Breast epithelium (tissue), 4 donors: ENCODE results near the gene AKAP9. TPM values are rescaled to one million over a fixed set of nuclear protein-coding genes. Genes with fewer than 3 reads are reported as not detected.

Source experiments
- DNase-seq, 2 donors: peaks; one replicate each; pipeline ENCODE4 v3.0.0-alpha.2; 2019; ENCODE audit warnings: low spot score in 2 of 2
- H3K27ac ChIP-seq, 2 donors: fragments of 200-600 bp; sonication (generic) in 1 of 2; one replicate each; pipeline ENCODE4 v1.5.1; 2016 to 2019; ENCODE audit warnings: mild to moderate bottlenecking in 1 of 2
- H3K27me3 ChIP-seq, 2 donors: fragments of 200-600 bp; sonication (generic) in 1 of 2; one replicate each; pipeline versions ENCODE4 v1.5.1 to v1.6.0; 2017 to 2019; ENCODE audit warnings: control low read depth in 1 of 2, mild to moderate bottlenecking in 1 of 2
- H3K36me3 ChIP-seq: fragments of 200-600 bp; one replicate; pipeline ENCODE4 v1.5.1; 2019
- H3K4me1 ChIP-seq, 2 donors: fragments of 200-600 bp; sonication (generic); one replicate each; pipeline ENCODE4 v1.5.1; 2016 to 2019; ENCODE audit warnings: control low read depth in 1 of 2
- H3K4me3 ChIP-seq, 3 donors: fragments of 200-600 bp; sonication (generic); 1 replicate in 2 of 3; 2 replicates in 1 of 3; pipeline ENCODE4 v1.5.1; 2016 to 2019; ENCODE audit warnings: mild to moderate bottlenecking in 3 of 3, moderate library complexity in 2 of 3
- H3K9me3 ChIP-seq, 2 donors: fragments of 200-600 bp; sonication (generic) in 1 of 2; one replicate each; pipeline ENCODE4 v1.5.1; 2016 to 2019; ENCODE audit warnings: control low read depth in 1 of 2
- CTCF ChIP-seq, 3 donors: fragments of 450-650 bp; IDR thresholded peaks; one replicate each; pipeline ENCODE4 v1.5.1; 2016 to 2017; ENCODE audit warnings: antibody characterized with exemption in 3 of 3, mild to moderate bottlenecking in 3 of 3, moderate library complexity in 3 of 3
- POLR2A ChIP-seq: fragments of 450-650 bp; IDR thresholded peaks from one replicate; pipeline ENCODE4 v1.6.1; 2016; ENCODE audit warnings: antibody characterized with exemption, mild to moderate bottlenecking, moderate library complexity
- POLR2AphosphoS5 ChIP-seq, 3 donors: sonication (generic); formaldehyde crosslinking; IDR thresholded peaks; one replicate each; pipeline ENCODE4 v1.6.1; 2017; ENCODE audit warnings: antibody characterized with exemption in 3 of 3
- intact Hi-C: fragments of 100-400 bp; cut with DNase I; formaldehyde crosslinking; loops from one replicate; pipeline ENCODE4 v1.15.1; 2023; ENCODE audit warnings: low total_unique reads
- total RNA-seq, 3 donors: library from RNA; depleted of rRNA; stranded (reverse); fragments of >200 nt; gene quantifications; one replicate each; pipeline ENCODE4 v1.1.0, GENCODE V29; 2016

Gene AKAP9
- total RNA-seq, 3 donors from 2014 or later: 73.3 to 193 (median 124) TPM

GRCh38 chr7:91993976-91994375 lies 53.3 kb downstream of the AKAP9 start:
- no peak for DNase-seq
- Histone ChIP-seq H3K36me3 (peaks cover 6% of the 10 kb centered on the region), H3K27me3 (no peaks in the 10 kb centered on the region), H3K4me3 (no peak overlapping the region), H3K4me1 (no peaks in the 10 kb centered on the region), H3K9me3 (no peaks in the 10 kb centered on the region), H3K27ac (no peak overlapping the region)
- TF ChIP-seq CTCF (IDR thresholded peaks at IDR 0.05) (no peak), POLR2A (no peak), POLR2AphosphoS5 (IDR thresholded peaks at IDR 0.05) (no peak)
- intact Hi-C loops: no loop called here

GRCh38 chr7:91995391-91996105 lies 54.9 kb downstream of the AKAP9 start:
- Histone ChIP-seq H3K27ac (no peak overlapping the region), H3K4me3 (no peak overlapping the region), H3K36me3 (peaks cover 6% of the 10 kb centered on the region), H3K27me3 (no peaks in the 10 kb centered on the region), H3K9me3 (no peaks in the 10 kb centered on the region), H3K4me1 (no peaks in the 10 kb centered on the region)
- intact Hi-C loops: no loop called here
- no peak for TF ChIP-seq POLR2AphosphoS5 (IDR thresholded peaks at IDR 0.05)
- TF ChIP-seq POLR2A: no peak
- TF ChIP-seq CTCF (IDR thresholded peaks at IDR 0.05): no peak
- no peak for DNase-seq

GRCh38 chr7:91999631-92000565 lies 59.2 kb downstream of the AKAP9 start:
- Histone ChIP-seq H3K27me3 (no peaks in the 10 kb centered on the region), H3K4me3 (no peak overlapping the region), H3K27ac (no peak overlapping the region), H3K4me1 (no peaks in the 10 kb centered on the region), H3K36me3 (no peaks in the 10 kb centered on the region), H3K9me3 (no peaks in the 10 kb centered on the region)
- DNase-seq: no peak
- intact Hi-C loops: loop anchor here (10.0 kb wide), 1 partner anchor 1055 kb away; no protein-coding TSS in a partner anchor
- TF ChIP-seq POLR2AphosphoS5 (IDR thresholded peaks at IDR 0.05) (no peak), CTCF (IDR thresholded peaks at IDR 0.05) (no peak), POLR2A (no peak)

- H3K4me1 ChIP-seq: no peaks in the 10 kb centered on the region
- no peak overlapping the region for H3K27ac ChIP-seq
- no peak for DNase-seq
- no peaks in the 10 kb centered on the region for H3K27me3 ChIP-seq
- TF ChIP-seq POLR2A (no peak), CTCF (IDR thresholded peaks at IDR 0.05) (no peak)
- no peak overlapping the region for H3K4me3 ChIP-seq
- intact Hi-C loops: loop anchor here (10.0 kb wide), 1 partner anchor 1058 kb away; no protein-coding TSS in a partner anchor
- H3K36me3 ChIP-seq: no peaks in the 10 kb centered on the region
- no peaks in the 10 kb centered on the region for H3K9me3 ChIP-seq
Observed at GRCh38 chr7:92002720-92003119, 62.1 kb downstream of the AKAP9 start.

GRCh38 chr7:92006046-92006445 lies 65.4 kb downstream of the AKAP9 start:
- Histone ChIP-seq H3K36me3 (no peaks in the 10 kb centered on the region), H3K9me3 (no peaks in the 10 kb centered on the region)
- TF ChIP-seq POLR2A (no peak), POLR2AphosphoS5 (IDR thresholded peaks at IDR 0.05) (no peak), CTCF (IDR thresholded peaks at IDR 0.05) (no peak)

More at GRCh38 chr7:92006046-92006445, 65.4 kb downstream of the AKAP9 start:
- Histone ChIP-seq H3K4me1 (no peaks in the 10 kb centered on the region), H3K4me3 (no peak overlapping the region), H3K27ac (no peak overlapping the region), H3K27me3 (no peaks in the 10 kb centered on the region)
- intact Hi-C loops: loop anchor here (10.0 kb wide), 1 partner anchor 1061 kb away; no protein-coding TSS in a partner anchor
- DNase-seq: no peak
